GM12872 (cell line): Measurements from ENCODE around the gene IMP4.

Source experiments
- CTCF ChIP-seq: IDR thresholded peaks from 3 replicates; pipeline ENCODE4 v1.5.1; 2011; ENCODE audit warnings: low read depth, mild to moderate bottlenecking, low read length, moderate library complexity; ENCODE audit not compliant: insufficient read depth

The IMP4 gene

GRCh38 chr2:130388221-130388907 lies 45.7 kb downstream of the IMP4 start:
- no peak for TF ChIP-seq CTCF

- TF ChIP-seq CTCF: no peak
Measured at GRCh38 chr2:130389358-130389757, 46.7 kb downstream of the IMP4 start.

GRCh38 chr2:130389783-130390182 lies 47.1 kb downstream of the IMP4 start:
- no peak for TF ChIP-seq CTCF

GRCh38 chr2:130390460-130391057 lies 47.9 kb downstream of the IMP4 start:
- TF ChIP-seq CTCF: no peak

- TF ChIP-seq CTCF: no peak
Measured at GRCh38 chr2:130391058-130391871, 48.6 kb downstream of the IMP4 start.

- no peak for TF ChIP-seq CTCF
Measured at GRCh38 chr2:130391872-130392670, 49.4 kb downstream of the IMP4 start.
